ENCODE results near the gene LCE4A. TPM values are rescaled to one million over a fixed set of nuclear protein-coding genes. Genes with fewer than 3 reads are reported as not detected.

The LCE4A gene
- total RNA-seq, 4 donors from 2014 or later: not detected

DNA sequence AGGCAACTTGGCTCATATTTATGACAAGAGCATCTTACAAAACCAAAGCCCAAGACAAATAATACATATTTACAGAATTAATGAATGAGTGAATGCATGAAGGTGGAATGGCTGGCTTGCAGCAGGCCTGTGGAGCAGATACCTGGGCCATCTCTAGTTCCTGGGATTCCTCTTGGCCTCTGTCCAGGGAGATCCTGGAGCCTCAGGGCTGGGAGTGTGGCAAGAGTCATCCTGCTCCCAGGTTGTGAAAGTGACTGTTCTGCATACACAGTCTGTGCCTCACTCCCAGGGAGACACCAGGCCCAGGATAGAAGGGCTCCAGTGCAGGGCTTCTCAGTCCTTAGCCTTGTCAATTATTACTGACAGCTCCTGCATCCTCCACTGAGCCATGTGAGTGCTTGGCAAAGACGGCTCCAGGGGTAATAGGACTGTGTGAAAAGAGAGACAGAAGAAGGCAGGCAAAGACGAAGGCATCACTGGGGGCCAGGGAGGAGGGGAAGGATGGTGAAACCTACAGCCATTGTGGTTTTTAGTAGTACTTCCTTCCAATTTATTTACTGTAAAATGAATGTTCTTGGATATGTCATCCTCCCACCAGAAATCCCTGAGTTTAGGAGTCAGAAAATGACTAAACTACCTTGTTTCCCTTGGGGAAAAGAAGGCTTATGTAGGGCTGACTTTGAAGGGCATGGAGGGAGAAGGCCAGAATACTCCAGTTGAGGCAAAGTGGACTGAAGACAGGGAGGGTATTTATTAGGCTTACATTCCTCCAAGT lies 35.6 kb downstream of the LCE4A start:
- no peaks in the 10 kb centered on the region for H3K27me3 ChIP-seq
- in situ Hi-C loops (cut with MboI; ENCODE audit: low sequenced_read_pairs in 4 of 4): no loop called here
- no peak overlapping the region for H3K4me3 ChIP-seq
- TF ChIP-seq, protein P1, sequence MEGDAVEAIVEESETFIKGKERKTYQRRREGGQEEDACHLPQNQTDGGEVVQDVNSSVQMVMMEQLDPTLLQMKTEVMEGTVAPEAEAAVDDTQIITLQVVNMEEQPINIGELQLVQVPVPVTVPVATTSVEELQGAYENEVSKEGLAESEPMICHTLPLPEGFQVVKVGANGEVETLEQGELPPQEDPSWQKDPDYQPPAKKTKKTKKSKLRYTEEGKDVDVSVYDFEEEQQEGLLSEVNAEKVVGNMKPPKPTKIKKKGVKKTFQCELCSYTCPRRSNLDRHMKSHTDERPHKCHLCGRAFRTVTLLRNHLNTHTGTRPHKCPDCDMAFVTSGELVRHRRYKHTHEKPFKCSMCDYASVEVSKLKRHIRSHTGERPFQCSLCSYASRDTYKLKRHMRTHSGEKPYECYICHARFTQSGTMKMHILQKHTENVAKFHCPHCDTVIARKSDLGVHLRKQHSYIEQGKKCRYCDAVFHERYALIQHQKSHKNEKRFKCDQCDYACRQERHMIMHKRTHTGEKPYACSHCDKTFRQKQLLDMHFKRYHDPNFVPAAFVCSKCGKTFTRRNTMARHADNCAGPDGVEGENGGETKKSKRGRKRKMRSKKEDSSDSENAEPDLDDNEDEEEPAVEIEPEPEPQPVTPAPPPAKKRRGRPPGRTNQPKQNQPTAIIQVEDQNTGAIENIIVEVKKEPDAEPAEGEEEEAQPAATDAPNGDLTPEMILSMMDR (IDR thresholded peaks at IDR 0.05 in 4 of 5, conservative IDR thresholded peaks at IDR 0.05 in 1 of 5): no peak
- no peak for TF ChIP-seq POLR2A (IDR thresholded peaks at IDR 0.05)
- ATAC-seq (no peak), DNase-seq (no peak)
- intact Hi-C loops (cut with DNase I; ENCODE audit: low total_unique reads): no loop called here
- no peaks in the 10 kb centered on the region for H3K4me1 ChIP-seq
- H3K27ac ChIP-seq: no peak overlapping the region
- no peaks in the 10 kb centered on the region for H3K9me3 ChIP-seq
- H3K36me3 ChIP-seq: no peaks in the 10 kb centered on the region

DNA sequence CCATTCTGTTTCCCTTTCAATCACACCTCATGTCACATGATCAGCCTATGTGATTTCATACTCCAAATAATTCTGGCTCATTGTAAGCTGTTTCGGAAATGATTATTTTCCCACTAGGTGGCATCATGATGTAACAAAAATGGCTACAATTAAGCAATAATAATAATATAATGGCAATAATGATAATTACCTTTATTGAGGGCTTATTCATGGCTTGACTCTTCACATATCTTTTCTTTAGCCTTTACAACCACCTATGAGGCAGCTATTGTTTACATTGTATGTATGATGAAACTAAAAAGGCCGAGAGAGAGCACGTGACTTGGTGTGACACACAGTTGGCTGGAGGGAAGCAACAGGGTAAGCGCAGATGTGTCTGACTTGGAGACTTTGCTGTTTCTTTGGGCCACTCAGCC lies 37.3 kb downstream of the LCE4A start:
- TF ChIP-seq POLR2A (IDR thresholded peaks at IDR 0.05): no peak
- TF ChIP-seq, protein P1 (IDR thresholded peaks at IDR 0.05 in 4 of 5, conservative IDR thresholded peaks at IDR 0.05 in 1 of 5): no peak
- H3K4me1 ChIP-seq: no peaks in the 10 kb centered on the region
- ATAC-seq (no peak), DNase-seq (no peak)
- in situ Hi-C loops (cut with MboI; ENCODE audit: low sequenced_read_pairs in 4 of 4) (no loop called here), intact Hi-C loops (cut with DNase I; ENCODE audit: low total_unique reads) (no loop called here)
- no peak overlapping the region for H3K4me3 ChIP-seq
- H3K9me3 ChIP-seq: no peaks in the 10 kb centered on the region
- H3K36me3 ChIP-seq: no peaks in the 10 kb centered on the region
- H3K27me3 ChIP-seq: no peaks in the 10 kb centered on the region
- no peak overlapping the region for H3K27ac ChIP-seq

DNA sequence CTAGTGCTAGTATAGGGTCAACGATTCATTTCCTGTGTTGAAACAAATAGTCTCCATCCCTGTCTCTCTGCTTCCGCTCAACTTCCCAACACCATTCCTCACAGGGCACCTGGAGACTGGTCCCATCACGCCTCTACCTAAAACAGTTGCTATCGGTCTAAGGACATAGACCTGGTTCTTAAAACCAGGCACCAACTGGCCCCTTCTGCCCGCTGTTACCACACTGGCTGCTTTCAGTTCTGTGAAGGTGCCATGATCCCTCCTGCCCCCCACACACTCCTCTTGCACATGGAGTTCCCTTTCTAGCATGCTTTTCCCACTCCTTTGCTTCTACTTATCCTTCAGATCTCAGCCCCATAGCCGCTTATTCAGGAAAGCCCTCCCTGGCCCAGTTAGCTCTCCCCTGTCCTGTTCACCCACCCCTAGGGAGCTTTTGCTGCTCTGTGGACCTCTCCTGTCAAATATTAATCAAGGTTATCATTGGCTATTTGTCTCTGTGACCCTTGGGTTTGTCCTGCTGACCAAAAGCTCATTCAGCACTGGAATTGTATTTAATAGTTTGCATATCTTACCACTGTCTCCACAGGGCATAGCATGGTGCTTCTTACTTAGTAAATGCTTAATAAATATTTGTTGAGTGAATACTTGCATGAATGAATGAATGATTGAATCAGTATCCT lies 37.9 kb downstream of the LCE4A start:
- ATAC-seq (no peak), DNase-seq (no peak)
- in situ Hi-C loops (cut with MboI; ENCODE audit: low sequenced_read_pairs in 4 of 4) (no loop called here), intact Hi-C loops (cut with DNase I; ENCODE audit: low total_unique reads) (no loop called here)
- Histone ChIP-seq H3K4me1 (no peaks in the 10 kb centered on the region), H3K9me3 (no peaks in the 10 kb centered on the region), H3K27me3 (no peaks in the 10 kb centered on the region), H3K4me3 (no peak overlapping the region), H3K36me3 (no peaks in the 10 kb centered on the region), H3K27ac (no peak overlapping the region)
- no peak for TF ChIP-seq POLR2A (IDR thresholded peaks at IDR 0.05)
- TF ChIP-seq, protein P1 (IDR thresholded peaks at IDR 0.05 in 4 of 5, conservative IDR thresholded peaks at IDR 0.05 in 1 of 5): no peak

DNA sequence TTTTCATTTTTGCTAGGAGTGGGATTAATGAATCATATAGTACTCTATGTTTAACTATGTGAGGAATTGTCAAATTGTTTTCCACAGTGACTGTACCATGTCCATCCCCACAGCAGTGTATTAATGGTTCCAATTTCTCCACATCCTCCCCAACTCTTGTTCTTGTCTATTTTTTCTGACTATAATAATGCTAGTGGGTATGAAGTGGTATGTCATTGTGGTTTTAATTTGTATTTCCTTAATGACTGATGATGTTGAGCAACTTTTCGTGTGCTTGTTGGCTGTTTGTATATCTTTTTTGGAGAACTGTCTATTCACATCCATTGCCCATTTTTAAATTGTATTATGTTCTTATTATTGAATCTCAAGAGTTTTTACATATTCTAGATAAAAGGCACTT lies 39.9 kb downstream of the LCE4A start:
- Histone ChIP-seq H3K27me3 (no peaks in the 10 kb centered on the region), H3K4me3 (no peak overlapping the region), H3K4me1 (no peaks in the 10 kb centered on the region), H3K36me3 (no peaks in the 10 kb centered on the region), H3K27ac (no peak overlapping the region), H3K9me3 (no peaks in the 10 kb centered on the region)
- intact Hi-C loops (cut with DNase I; ENCODE audit: low total_unique reads): no loop called here
- in situ Hi-C loops (cut with MboI; ENCODE audit: low sequenced_read_pairs in 4 of 4): no loop called here
- no peak for DNase-seq
- TF ChIP-seq, protein P1 (IDR thresholded peaks at IDR 0.05 in 4 of 5, conservative IDR thresholded peaks at IDR 0.05 in 1 of 5): no peak
- no peak for TF ChIP-seq POLR2A (IDR thresholded peaks at IDR 0.05)
- ATAC-seq: no peak
